B cell (primary cell): ENCODE measurements around the gene TAX1BP1. TPM values are rescaled to one million over a fixed set of nuclear protein-coding genes. Genes with fewer than 3 reads are reported as not detected.

Experiments
- ATAC-seq: fragments of 200-7000 bp; cut with Tn5 transposase; one replicate; pipeline ENCODE4 v1.10.0; 2021; ENCODE audit warnings: low read depth, mild to moderate bottlenecking, moderate number of reproducible peaks, moderate library complexity
- CTCF ChIA-PET: fragments of 350-600 bp; sonication (Branson Sonifier 250); formaldehyde crosslinking; loops from one replicate; lab custom pipeline; 2021; ENCODE audit warnings: antibody characterized with exemption, inconsistent platforms; lab: Charles Lee
- POLR2A ChIA-PET: fragments of 350-600 bp; sonication (Branson Sonifier 250); formaldehyde crosslinking; loops from one replicate; lab custom pipeline; 2021; ENCODE audit warnings: antibody characterized with exemption; lab: Charles Lee
- DNase-seq: peaks from one replicate; pipeline ENCODE4 v3.0.0; 2013
- H2AFZ ChIP-seq: 2 replicates; pipeline ENCODE4 v1.6.1; 2012; ENCODE audit warnings: mild to moderate bottlenecking, low read depth, low read length; ENCODE audit not compliant: insufficient read depth, poor library complexity, severe bottlenecking
- H3K27ac ChIP-seq, 2 donors: 1 replicate in 1 of 2; 2 replicates in 1 of 2; pipeline ENCODE4 v1.5.1; 2012 to 2013; ENCODE audit warnings: low read length in 2 of 2, mild to moderate bottlenecking in 2 of 2, moderate library complexity in 1 of 2
- H3K27me3 ChIP-seq, 4 experiments: fragments of 200-600 bp in 1 of 4; sonication (generic) in 1 of 4; replicated peaks in 1 of 4; 1 replicate in 2 of 4; 2 replicates in 2 of 4; pipeline versions ENCODE4 v1.6.1 to v1.7.0; 2013 to 2016; ENCODE audit warnings: low read length in 3 of 4, mild to moderate bottlenecking in 2 of 4, mixed read lengths in 1 of 4, moderate library complexity in 1 of 4; ENCODE audit not compliant: insufficient read depth in 4 of 4, control insufficient read depth in 3 of 4; ENCODE audit errors: control extremely low read depth in 1 of 4
- H3K36me3 ChIP-seq, 2 experiments: replicated peaks in 1 of 2; 1 replicate in 1 of 2; 2 replicates in 1 of 2; pipeline versions ENCODE4 v1.6.1 to v1.7.1; 2013; ENCODE audit warnings: low read length in 1 of 2; ENCODE audit not compliant: insufficient read depth in 2 of 2, control insufficient read depth in 1 of 2; ENCODE audit errors: control extremely low read depth in 1 of 2, extremely low read depth in 1 of 2
- H3K4me1 ChIP-seq, 2 donors: fragments of 200-600 bp in 1 of 2; sonication (generic) in 1 of 2; 1 replicate in 1 of 2; 2 replicates in 1 of 2; pipeline versions ENCODE4 v1.5.1 to v1.6.1; 2013 to 2017; ENCODE audit warnings: low read length in 2 of 2; ENCODE audit not compliant: control insufficient read depth in 2 of 2, insufficient read depth in 2 of 2
- H3K4me2 ChIP-seq: replicated peaks from 2 replicates; pipeline ENCODE3; 2012; ENCODE audit warnings: mild to moderate bottlenecking, low read depth, low read length; ENCODE audit not compliant: poor library complexity, severe bottlenecking
- H3K4me3 ChIP-seq, 5 experiments: fragments of 200-600 bp in 1 of 5; sonication (generic) in 1 of 5; 1 replicate in 3 of 5; 2 replicates in 2 of 5; pipeline versions ENCODE4 v1.5.1 to v1.7.0; 2011 to 2016; ENCODE audit warnings: low read length in 4 of 5, mild to moderate bottlenecking in 4 of 5, low read depth in 2 of 5, control low read depth in 1 of 5, moderate library complexity in 1 of 5; ENCODE audit not compliant: insufficient read depth in 1 of 5; ENCODE audit errors: control extremely low read depth in 1 of 5, extremely low read depth in 1 of 5
- H3K79me2 ChIP-seq: fragments of 200-600 bp; sonication (generic); one replicate; pipeline ENCODE4 v1.6.0; 2016; ENCODE audit warnings: low read length; ENCODE audit not compliant: control insufficient read depth, insufficient read depth
- H3K9ac ChIP-seq: fragments of 200-600 bp; sonication (generic); 2 replicates; pipeline ENCODE4 v1.6.1; 2017; ENCODE audit warnings: mild to moderate bottlenecking, low read length, moderate library complexity
- H3K9me3 ChIP-seq, 3 donors: one replicate each; pipeline versions ENCODE4 v1.6.1 to v1.7.1; 2013; ENCODE audit warnings: low read length in 2 of 3; ENCODE audit not compliant: control insufficient read depth in 2 of 3, insufficient read depth in 1 of 3; ENCODE audit errors: control extremely low read depth in 1 of 3
- H4K20me1 ChIP-seq: 2 replicates; pipeline ENCODE4 v1.6.0; 2012; ENCODE audit warnings: mild to moderate bottlenecking, low read length; ENCODE audit not compliant: insufficient read depth, control insufficient read depth, poor library complexity, severe bottlenecking
- H3K27ac Mint-ChIP-seq: one replicate; pipeline ENCODE4 v1.8.0; 2021; ENCODE audit warnings: mixed read lengths
- H3K27me3 Mint-ChIP-seq: one replicate; pipeline ENCODE4 v1.8.0; 2021; ENCODE audit warnings: mixed read lengths
- H3K4me1 Mint-ChIP-seq: one replicate; pipeline ENCODE4 v1.8.0; 2021; ENCODE audit warnings: mixed read lengths
- H3K4me3 Mint-ChIP-seq: one replicate; pipeline ENCODE4 v1.8.0; 2021; ENCODE audit warnings: mixed read lengths
- H3K9me3 Mint-ChIP-seq: one replicate; pipeline ENCODE4 v1.8.0; 2022; ENCODE audit warnings: mixed read lengths; ENCODE audit not compliant: insufficient read depth
- CTCF ChIP-seq: fragments of 200-600 bp; IDR thresholded peaks from one replicate; pipeline ENCODE4 v1.8.0; 2022; ENCODE audit warnings: antibody characterized with exemption, mild to moderate bottlenecking
- EZH2 ChIP-seq: IDR thresholded peaks from 2 replicates; pipeline ENCODE4 v1.6.1; 2012; ENCODE audit warnings: borderline replicate concordance, low read depth, mild to moderate bottlenecking, moderate library complexity, low read length; ENCODE audit not compliant: insufficient read depth, poor library complexity, severe bottlenecking
- WGBS: methylation state at CpG from one replicate; pipeline ENCODE4 v1.1.5; 2013; ENCODE audit warnings: missing lambda C conversion rate; ENCODE audit not compliant: insufficient coverage; 5-methylcytosine and 5-hydroxymethylcytosine counted together
- intact Hi-C: fragments of 100-400 bp; cut with micrococcal nuclease; formaldehyde crosslinking; loops from one replicate; pipeline ENCODE4 v1.10.0; 2022
- polyA plus RNA-seq: library from polyadenylated mRNA; depleted of rRNA; stranded (reverse); fragments of >200 nt; gene quantifications from 2 replicates; pipeline ENCODE4 v1.2.3, GENCODE V29; 2012
- total RNA-seq, 2 donors: library from RNA; stranded (reverse); fragments of 120-200 nt in 1 of 2; gene quantifications; 1 replicate in 1 of 2; 2 replicates in 1 of 2; pipeline versions ENCODE4 v1.2.3 to v1.2.4, GENCODE V29; 2013 to 2022

TAX1BP1 gene
- total and polyA plus RNA-seq, 2 donors (not counting 1 experiment from before 2014, with no cell fraction given), result 43.1 to 104 TPM

- no peaks in the 10 kb centered on the region for H3K9me3 Mint-ChIP-seq
- Histone ChIP-seq H3K4me3 (no peak overlapping the region), H3K27me3 (no peaks in the 10 kb centered on the region), H3K9ac (no peak overlapping the region), H3K36me3 (peaks cover 0 to 26% of the 10 kb centered on the region in 2 experiments), H3K79me2 (peaks cover 19% of the 10 kb centered on the region), H3K4me2 (no peak overlapping the region), H3K27ac (no peak overlapping the region), H3K9me3 (no peaks in the 10 kb centered on the region), H4K20me1 (peaks cover 65% of the 10 kb centered on the region), H2AFZ (no peak overlapping the region), H3K4me1 (no peaks in the 10 kb centered on the region)
- no peak for DNase-seq
- no peaks in the 10 kb centered on the region for H3K4me1 Mint-ChIP-seq
- no peaks in the 10 kb centered on the region for H3K27me3 Mint-ChIP-seq
- ChIA-PET CTCF (no interaction called here), POLR2A (no interaction called here)
- no peak overlapping the region for H3K4me3 Mint-ChIP-seq
- H3K27ac Mint-ChIP-seq, result no peak overlapping the region
- intact Hi-C loops, result no loop called here
- WGBS, result 78% methylated on average over 4 of the region's 7 CpGs
- no peak for ATAC-seq
- no peak for TF ChIP-seq EZH2
These were observed 129.1 kb downstream of the TAX1BP1 start for GRCh38 chr7:27869056-27869455.

GRCh38 chr7:27870595-27870994 is 130.6 kb downstream of the TAX1BP1 start:
- ChIA-PET CTCF (no interaction called here), POLR2A (no interaction called here)
- Mint-ChIP-seq H3K4me3 (no peak overlapping the region), H3K4me1 (peaks cover 2% of the 10 kb centered on the region), H3K9me3 (no peaks in the 10 kb centered on the region), H3K27ac (no peak overlapping the region), H3K27me3 (no peaks in the 10 kb centered on the region)
- DNase-seq, result no peak
- Histone ChIP-seq H3K9ac (no peak overlapping the region), H3K36me3 (peaks cover 0 to 27% of the 10 kb centered on the region in 2 experiments), H4K20me1 (peaks cover 79% of the 10 kb centered on the region), H3K27ac (no peak overlapping the region), H3K4me1 (no peaks in the 10 kb centered on the region), H3K79me2 (peaks cover 32% of the 10 kb centered on the region), H3K9me3 (no peaks in the 10 kb centered on the region), H3K4me2 (no peak overlapping the region), H2AFZ (no peak overlapping the region), H3K4me3 (no peak overlapping the region), H3K27me3 (no peaks in the 10 kb centered on the region)
- no peak for ATAC-seq
- intact Hi-C loops, result no loop called here
- TF ChIP-seq CTCF, result no peak
- WGBS, result 100% methylated on average over 4 of the region's 5 CpGs
